GM12801 (cell line): ENCODE measurements around the gene AKT1.

Experiments used
- TF ChIP-seq, protein P1 (sequence below): IDR thresholded peaks from one replicate; pipeline ENCODE4 v1.5.1; 2011; ENCODE audit warnings: control low read depth; ENCODE audit not compliant: insufficient read length; ENCODE audit errors: extremely low read depth

The AKT1 gene

GRCh38 chr14:104794099-104794498 lies 1.4 kb downstream of the AKT1 start:
- TF ChIP-seq, protein P1, sequence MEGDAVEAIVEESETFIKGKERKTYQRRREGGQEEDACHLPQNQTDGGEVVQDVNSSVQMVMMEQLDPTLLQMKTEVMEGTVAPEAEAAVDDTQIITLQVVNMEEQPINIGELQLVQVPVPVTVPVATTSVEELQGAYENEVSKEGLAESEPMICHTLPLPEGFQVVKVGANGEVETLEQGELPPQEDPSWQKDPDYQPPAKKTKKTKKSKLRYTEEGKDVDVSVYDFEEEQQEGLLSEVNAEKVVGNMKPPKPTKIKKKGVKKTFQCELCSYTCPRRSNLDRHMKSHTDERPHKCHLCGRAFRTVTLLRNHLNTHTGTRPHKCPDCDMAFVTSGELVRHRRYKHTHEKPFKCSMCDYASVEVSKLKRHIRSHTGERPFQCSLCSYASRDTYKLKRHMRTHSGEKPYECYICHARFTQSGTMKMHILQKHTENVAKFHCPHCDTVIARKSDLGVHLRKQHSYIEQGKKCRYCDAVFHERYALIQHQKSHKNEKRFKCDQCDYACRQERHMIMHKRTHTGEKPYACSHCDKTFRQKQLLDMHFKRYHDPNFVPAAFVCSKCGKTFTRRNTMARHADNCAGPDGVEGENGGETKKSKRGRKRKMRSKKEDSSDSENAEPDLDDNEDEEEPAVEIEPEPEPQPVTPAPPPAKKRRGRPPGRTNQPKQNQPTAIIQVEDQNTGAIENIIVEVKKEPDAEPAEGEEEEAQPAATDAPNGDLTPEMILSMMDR = no peak

GRCh38 chr14:104793703-104793959 lies 1.9 kb downstream of the AKT1 start:
- TF ChIP-seq, protein P1 = no peak

DNA sequence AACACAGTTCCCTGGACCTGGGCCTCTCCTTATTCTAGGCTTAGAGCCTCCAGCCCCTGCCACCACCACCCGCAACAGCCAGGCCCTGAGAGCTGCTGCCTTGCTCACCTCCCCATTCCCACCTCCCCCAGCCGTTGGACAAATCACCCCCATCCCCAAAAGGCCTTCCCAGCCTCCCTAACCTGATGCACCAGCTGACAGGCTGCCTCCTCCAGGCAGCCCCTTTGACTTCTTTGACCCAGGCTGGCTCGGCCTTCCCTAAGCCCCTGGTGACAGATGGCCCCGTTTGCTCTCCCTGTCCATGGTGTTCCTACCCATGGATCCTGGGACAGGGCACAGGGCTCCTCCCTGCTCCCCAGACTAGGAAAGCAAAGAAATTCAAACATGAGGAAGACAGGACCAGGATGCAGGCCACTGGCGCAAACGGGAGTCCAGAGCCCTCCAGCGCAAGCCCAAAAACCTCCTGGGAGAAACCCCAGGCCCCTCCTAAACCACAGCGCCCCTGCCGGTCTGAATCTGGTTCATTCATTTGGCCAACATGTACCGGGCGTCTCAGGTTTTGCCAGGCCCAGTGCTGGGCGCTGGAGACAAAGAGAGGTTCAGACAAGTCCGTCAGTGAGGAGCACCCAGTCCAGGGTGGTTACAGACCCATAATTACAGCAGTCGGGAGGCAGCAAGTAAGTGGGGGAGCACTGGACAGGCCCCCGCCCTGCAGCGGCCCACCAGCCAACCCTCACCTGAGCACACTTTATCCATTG lies 2.4 kb downstream of the AKT1 start:
- TF ChIP-seq, protein P1 = no peak

GRCh38 chr14:104792101-104792884 lies 3.3 kb downstream of the AKT1 start:
- TF ChIP-seq, protein P1 = no peak

- TF ChIP-seq, protein P1 = no peak
These were observed 4.1 kb downstream of the AKT1 start for GRCh38 chr14:104791425-104791824.

GRCh38 chr14:104789752-104790743 lies 5.5 kb downstream of the AKT1 start:
- TF ChIP-seq, protein P1 = no peak
